GM12875 (cell line): ENCODE results near the gene SPRR2F.
"Not testable (repeated sequence)": the region's sequence is repeated elsewhere in the genome, so short reads cannot be mapped to it uniquely, and the experiment has no call there.

ENCODE experiments used
- H3K4me3 ChIP-seq: one replicate; pipeline ENCODE4 v1.5.1; 2011; ENCODE audit warnings: low read depth, low read length, control low read depth
- TF ChIP-seq, protein P1 (sequence below): IDR thresholded peaks from 2 replicates; pipeline ENCODE4 v1.5.1; 2011; ENCODE audit warnings: low read depth, mild to moderate bottlenecking, control low read depth, inconsistent platforms, low read length, moderate library complexity, borderline replicate concordance; ENCODE audit not compliant: insufficient read depth

Gene SPRR2F

DNA sequence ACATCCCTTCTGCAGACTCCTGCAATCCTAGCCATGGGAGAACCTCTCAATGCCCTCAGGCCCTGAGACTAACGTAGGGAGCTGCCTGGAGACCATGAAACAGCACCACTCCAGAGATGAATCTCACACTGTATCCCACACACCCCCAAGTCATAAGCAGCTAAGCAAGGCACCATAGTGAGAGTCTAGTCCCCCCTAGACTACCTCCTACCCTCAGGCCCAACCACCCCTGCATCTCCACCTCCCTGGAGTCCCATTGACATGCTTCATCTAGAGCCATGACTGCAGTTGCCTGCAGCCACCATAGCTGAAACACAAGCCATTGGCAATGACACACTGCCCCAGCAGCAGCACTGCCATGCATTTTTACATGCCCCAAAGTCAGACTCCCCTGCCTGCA, 20.0 kb upstream of the SPRR2F start:
- TF ChIP-seq, protein P1, sequence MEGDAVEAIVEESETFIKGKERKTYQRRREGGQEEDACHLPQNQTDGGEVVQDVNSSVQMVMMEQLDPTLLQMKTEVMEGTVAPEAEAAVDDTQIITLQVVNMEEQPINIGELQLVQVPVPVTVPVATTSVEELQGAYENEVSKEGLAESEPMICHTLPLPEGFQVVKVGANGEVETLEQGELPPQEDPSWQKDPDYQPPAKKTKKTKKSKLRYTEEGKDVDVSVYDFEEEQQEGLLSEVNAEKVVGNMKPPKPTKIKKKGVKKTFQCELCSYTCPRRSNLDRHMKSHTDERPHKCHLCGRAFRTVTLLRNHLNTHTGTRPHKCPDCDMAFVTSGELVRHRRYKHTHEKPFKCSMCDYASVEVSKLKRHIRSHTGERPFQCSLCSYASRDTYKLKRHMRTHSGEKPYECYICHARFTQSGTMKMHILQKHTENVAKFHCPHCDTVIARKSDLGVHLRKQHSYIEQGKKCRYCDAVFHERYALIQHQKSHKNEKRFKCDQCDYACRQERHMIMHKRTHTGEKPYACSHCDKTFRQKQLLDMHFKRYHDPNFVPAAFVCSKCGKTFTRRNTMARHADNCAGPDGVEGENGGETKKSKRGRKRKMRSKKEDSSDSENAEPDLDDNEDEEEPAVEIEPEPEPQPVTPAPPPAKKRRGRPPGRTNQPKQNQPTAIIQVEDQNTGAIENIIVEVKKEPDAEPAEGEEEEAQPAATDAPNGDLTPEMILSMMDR, result no peak
- no peak overlapping the region for H3K4me3 ChIP-seq

DNA sequence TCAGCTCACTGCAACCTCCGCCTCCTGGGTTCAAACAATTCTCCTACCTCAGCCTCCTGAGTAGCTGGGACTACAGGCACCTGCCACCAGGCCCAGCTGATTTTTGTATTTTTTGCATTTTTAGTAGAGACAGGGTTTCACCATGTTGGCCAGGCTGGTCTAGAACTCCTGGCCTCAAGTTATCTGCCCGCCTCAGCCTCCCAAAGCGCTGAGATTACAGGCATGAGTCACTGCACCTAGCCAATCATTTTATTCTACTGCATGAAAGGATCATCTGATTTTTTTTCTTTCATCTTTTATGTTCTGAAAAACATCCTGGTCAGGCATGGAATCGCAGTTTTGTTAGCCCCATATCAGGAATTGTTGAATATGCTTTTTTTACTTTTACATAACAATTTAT, 15.4 kb upstream of the SPRR2F start:
- not testable (repeated sequence) for H3K4me3 ChIP-seq

DNA sequence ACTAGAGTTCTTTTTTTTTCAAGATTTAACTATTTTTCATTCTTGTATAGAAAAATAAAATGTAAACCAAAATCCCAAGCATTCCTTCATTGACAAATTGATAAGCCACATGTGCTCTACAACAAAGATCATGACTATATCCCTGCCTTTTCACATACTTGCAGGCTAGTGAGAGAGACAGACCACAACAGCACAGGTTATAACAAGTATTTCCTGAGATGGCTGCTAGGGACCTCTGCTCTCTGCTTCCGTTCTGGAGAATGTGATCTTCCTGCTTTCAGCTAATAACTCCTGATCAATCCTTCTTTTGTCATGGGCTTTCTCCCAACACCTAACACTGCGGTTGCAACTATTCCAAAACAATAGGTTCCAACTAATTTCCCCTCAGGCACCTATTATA, 14.0 kb upstream of the SPRR2F start:
- TF ChIP-seq, protein P1, result no peak
- H3K4me3 ChIP-seq, result no peak overlapping the region

DNA sequence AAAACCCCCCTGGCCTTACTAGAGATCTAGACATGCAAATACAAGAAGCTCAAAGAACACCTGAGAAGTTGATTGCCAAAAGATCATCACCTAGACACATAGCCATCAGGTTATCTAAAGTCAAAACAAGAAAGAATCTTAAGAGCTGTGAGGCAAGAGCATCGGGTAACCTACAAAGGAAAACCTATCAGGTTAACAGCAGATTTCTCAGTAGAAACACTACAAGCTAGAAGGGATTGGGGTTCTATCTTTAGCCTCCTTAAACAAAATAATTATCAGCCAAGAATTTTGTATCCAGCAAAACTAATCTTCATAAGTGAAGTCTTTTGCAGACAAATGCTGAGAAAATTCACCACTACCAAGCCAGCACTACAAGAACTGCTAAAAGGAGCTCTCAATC, 12.2 kb upstream of the SPRR2F start:
- TF ChIP-seq, protein P1, result no peak
- H3K4me3 ChIP-seq, result no peak overlapping the region

DNA sequence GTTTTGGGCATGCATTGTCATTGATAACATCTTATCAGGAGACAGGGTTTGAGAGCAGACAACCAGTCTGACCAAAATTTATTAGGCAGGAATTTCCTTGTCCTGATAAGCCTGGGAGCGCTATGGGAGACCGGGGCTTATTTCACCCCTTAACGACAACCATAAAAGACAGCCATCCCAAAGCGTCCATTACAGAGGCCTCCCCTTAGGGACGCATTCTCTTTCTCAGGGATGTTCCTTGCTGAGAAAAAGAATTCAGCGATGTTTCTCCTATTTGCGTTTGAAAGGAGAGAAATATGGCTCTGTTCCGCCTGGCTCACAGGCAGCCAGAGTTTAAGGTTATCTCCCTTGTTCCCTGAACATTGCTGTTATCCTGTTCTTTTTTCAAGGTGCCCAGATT, 10.5 kb upstream of the SPRR2F start:
- not testable (repeated sequence) for H3K4me3 ChIP-seq

DNA sequence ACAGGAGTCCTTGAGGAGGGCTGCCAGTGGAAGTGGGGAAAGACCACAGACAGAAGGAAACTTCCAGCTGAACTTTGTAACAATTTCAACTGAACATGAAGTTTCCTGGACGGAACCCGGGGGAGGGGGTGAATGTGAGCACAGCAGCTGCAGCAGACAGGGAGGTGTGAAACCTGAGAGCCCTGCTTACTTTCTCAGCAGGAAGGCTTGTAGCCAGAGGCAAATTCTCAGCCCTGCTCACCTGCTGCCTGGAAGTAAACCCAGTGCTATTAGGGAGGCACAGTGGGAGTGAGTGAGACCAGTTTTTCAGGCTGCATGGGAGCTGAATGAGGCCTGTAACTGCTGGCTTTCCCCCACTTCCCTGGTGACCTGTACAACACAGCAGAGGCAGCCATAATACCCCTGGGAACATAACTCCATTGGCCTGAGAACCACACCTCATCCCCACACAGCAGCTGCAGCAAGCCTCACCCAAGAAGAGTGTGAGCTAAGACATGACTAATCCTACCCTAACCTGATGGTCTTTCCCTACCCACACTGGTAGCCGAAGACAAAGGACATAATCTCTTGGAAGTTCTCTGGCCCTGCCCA, 9.6 kb upstream of the SPRR2F start:
- TF ChIP-seq, protein P1, result no peak
- H3K4me3 ChIP-seq, result no peak overlapping the region

DNA sequence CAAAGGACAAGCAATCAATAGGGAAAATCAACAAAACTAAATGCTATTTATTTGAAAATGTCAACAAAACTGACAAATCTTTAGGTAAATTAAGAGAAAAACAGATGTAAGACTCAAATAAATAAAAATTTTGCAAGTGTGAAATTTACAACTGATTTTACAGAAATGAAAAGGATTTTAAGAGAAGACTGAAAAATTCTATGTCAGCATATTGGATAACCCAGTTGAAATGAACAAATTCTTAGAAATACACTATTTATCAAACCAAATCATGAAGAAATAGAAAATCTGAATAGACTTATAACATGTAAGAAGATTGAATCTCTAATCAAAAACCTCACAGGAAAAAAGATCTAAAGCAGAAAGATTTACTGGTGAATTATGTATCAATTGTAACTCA, 7.6 kb upstream of the SPRR2F start:
- no peak overlapping the region for H3K4me3 ChIP-seq
- TF ChIP-seq, protein P1, result no peak

DNA sequence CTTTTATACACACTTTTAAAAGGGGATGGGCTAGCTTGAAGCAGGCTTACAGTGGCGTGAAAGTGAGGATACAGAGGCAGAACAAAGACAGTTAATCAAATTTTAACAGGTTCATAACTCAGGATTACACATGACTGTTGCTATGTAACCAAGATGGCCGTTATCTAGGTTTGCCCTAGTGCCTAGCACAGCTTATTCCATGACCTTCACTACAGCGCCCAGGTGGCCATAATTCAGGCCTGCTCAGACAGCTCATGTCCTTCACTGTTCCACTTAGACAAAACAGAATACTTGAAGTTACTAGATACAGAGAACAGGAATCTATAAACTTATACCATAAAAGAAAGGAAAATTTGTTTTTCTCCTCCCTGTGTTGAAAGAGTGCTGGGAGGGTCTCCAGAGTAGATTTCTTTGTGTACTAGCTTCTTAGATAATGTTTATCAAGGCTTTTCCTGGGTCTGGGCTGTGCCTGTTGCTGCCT, 6.2 kb upstream of the SPRR2F start:
- no peak overlapping the region for H3K4me3 ChIP-seq

DNA sequence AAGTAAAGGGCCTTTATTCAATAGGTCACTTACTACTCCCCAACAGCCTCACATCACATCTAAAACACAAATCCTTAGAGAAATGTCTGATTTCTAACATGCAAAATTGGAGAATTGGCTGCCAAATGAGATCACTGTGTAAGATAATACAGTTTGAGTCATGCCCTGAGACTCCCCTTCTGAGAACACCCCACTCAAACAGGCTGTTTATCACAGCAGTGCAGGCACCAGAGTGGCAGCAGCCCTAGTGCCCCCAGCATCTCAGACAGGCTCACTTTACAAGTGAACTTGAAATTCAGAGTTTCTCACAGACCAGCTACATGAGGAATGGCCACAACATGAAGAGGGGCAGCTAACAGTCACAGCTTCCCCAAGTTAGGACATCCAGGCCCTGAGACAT, 1.9 kb upstream of the SPRR2F start:
- not testable (repeated sequence) for H3K4me3 ChIP-seq

More for the DNA sequence above, 6.2 kb upstream of the SPRR2F start:
- TF ChIP-seq, protein P1, result no peak

DNA sequence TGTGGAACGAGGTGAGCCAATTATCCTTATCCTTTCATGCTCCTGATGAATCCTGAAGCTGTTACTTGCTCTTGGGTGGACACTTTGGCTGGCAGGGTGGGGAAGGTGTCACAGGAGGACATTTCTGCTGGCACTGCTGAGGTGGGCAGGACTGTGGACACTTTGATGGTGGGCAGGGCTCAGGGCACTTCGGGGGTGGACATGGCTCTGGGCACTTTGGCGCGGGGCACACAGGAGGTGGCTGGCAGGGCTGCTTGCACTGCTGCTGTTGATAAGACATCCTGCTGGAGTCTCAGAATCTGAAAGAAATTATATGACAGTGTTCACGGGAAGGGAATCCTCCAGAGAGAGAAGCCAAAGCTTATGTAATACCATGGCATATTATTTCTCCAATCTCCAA, 862 bp downstream of the SPRR2F start:
- not testable (repeated sequence) for H3K4me3 ChIP-seq
